K562 (cell line): ENCODE measurements around the gene ABITRAM. TPM values are rescaled to one million over a fixed set of nuclear protein-coding genes. Genes with fewer than 3 reads are reported as not detected.

Source experiments
- ATAC-seq: fragments of 200-7000 bp; cut with Tn5 transposase; 3 replicates; pipeline ENCODE4 v1.9.1; 2020; ENCODE audit warnings: moderate library complexity
- BruUV-seq: library from RNA; stranded (reverse); fragments of 400-500 nt; replicated peaks from 2 replicates; lab custom pipeline; 2021; lab: Mats Ljungman, UMichigan
- CTCF ChIA-PET: fragments of 300-600 bp; formaldehyde crosslinking; extraction: SDS; loops from one replicate; lab custom pipeline; 2021; ENCODE audit warnings: low intra/inter-chr PET ratio; lab: Yijun Ruan, JAX
- POLR2A ChIA-PET: fragments of 300-600, 350-650 bp; sonication (Branson Sonifier 250); formaldehyde crosslinking; extraction: SDS; loops from one replicate; lab custom pipeline; 2021; ENCODE audit warnings: antibody characterized with exemption, inconsistent platforms; lab: Yijun Ruan, JAX
- DNase-seq, 4 experiments: peaks; one replicate each; pipeline versions ENCODE4 v3.0.0 to v3.0.0-alpha.2; 2011 to 2018; ENCODE audit warnings: low spot score in 3 of 4, mixed read lengths in 3 of 4; ENCODE audit errors: extremely low read depth in 1 of 4
- FAIRE-seq: peaks from 2 replicates; lab custom pipeline; 2011; peaks lifted over from hg19 to GRCh38; lab: Jason Lieb, UNC
- H2AFZ ChIP-seq: 2 replicates; pipeline ENCODE4 v1.6.0; 2011; ENCODE audit warnings: low read depth, low read length, control low read depth, inconsistent platforms
- H3K27ac ChIP-seq: fragments of 200-600 bp; 3 replicates; pipeline ENCODE4 v1.8.0; 2011; ENCODE audit warnings: low read depth, mild to moderate bottlenecking, control low read depth, inconsistent platforms, low read length, moderate library complexity, mixed read lengths; ENCODE audit errors: extremely low read depth
- H3K27me3 ChIP-seq, 2 experiments: fragments of 300-600 bp in 1 of 2; 2 replicates in 1 of 2; 3 replicates in 1 of 2; pipeline versions ENCODE4 v1.6.0 to v1.8.0; 2011; ENCODE audit warnings: inconsistent platforms in 2 of 2, low read length in 2 of 2, mild to moderate bottlenecking in 1 of 2, mixed read lengths in 1 of 2, moderate library complexity in 1 of 2; ENCODE audit not compliant: control insufficient read depth in 2 of 2, insufficient read depth in 2 of 2
- H3K36me3 ChIP-seq: fragments of 300-600 bp; 3 replicates; pipeline ENCODE4 v1.8.0; 2011; ENCODE audit warnings: mild to moderate bottlenecking, low read length, inconsistent platforms; ENCODE audit not compliant: control insufficient read depth, insufficient read depth
- H3K4me1 ChIP-seq, 2 experiments: fragments of 200-600 bp in 1 of 2; replicated peaks in 1 of 2; 2 replicates in 1 of 2; 3 replicates in 1 of 2; pipeline versions ENCODE4 v1.5.1 to v1.8.0; 2011; ENCODE audit warnings: inconsistent platforms in 2 of 2, low read length in 2 of 2, mild to moderate bottlenecking in 1 of 2, mixed read lengths in 1 of 2, moderate library complexity in 1 of 2; ENCODE audit not compliant: control insufficient read depth in 2 of 2, insufficient read depth in 2 of 2
- H3K4me2 ChIP-seq: 2 replicates; pipeline ENCODE4 v1.6.1; 2011; ENCODE audit warnings: low read length, control low read depth, inconsistent platforms, mixed read lengths; ENCODE audit not compliant: insufficient read depth
- H3K4me3 ChIP-seq: fragments of 200-600 bp; sonication (generic), shearing (Covaris generic); 2 replicates; pipeline ENCODE4 v1.5.1; 2016; ENCODE audit warnings: control low read depth, inconsistent platforms
- H3K79me2 ChIP-seq: fragments of 200-600 bp; 3 replicates; pipeline ENCODE4 v1.8.0; 2011; ENCODE audit warnings: low read length, inconsistent platforms; ENCODE audit not compliant: control insufficient read depth, insufficient read depth
- H3K9ac ChIP-seq, 2 experiments: 2 replicates each; pipeline versions ENCODE4 v1.6.0 to v1.6.1; 2011; ENCODE audit warnings: low read depth in 2 of 2, low read length in 2 of 2, control low read depth in 1 of 2, inconsistent platforms in 1 of 2, mild to moderate bottlenecking in 1 of 2, mixed read lengths in 1 of 2; ENCODE audit not compliant: insufficient read depth in 1 of 2
- H3K9me1 ChIP-seq: one replicate; pipeline ENCODE4 v1.6.0; 2011; ENCODE audit warnings: inconsistent platforms, mild to moderate bottlenecking, low read length, moderate library complexity; ENCODE audit not compliant: control insufficient read depth, insufficient read depth
- H3K9me3 ChIP-seq: replicated peaks from 2 replicates; pipeline ENCODE4 v1.5.1; 2011; ENCODE audit warnings: low read depth, low read length, inconsistent platforms; ENCODE audit not compliant: control insufficient read depth, insufficient read depth
- H4K20me1 ChIP-seq: replicated peaks from 2 replicates; pipeline ENCODE4 v1.6.1; 2011; ENCODE audit warnings: low read length, inconsistent platforms, mixed read lengths; ENCODE audit not compliant: control insufficient read depth, insufficient read depth
- ATF7 ChIP-seq: fragments of 450-650 bp; IDR thresholded peaks from 2 replicates; pipeline ENCODE4 v1.7.1; 2014; ENCODE audit warnings: mild to moderate bottlenecking, moderate library complexity
- ELK3 ChIP-seq: fragments of 450-650 bp; formaldehyde crosslinking; IDR thresholded peaks from 2 replicates; pipeline ENCODE4 v1.4.0; 2020; ENCODE audit warnings: mild to moderate bottlenecking
- ERF ChIP-seq: fragments of 450-650 bp; formaldehyde crosslinking; IDR thresholded peaks from 2 replicates; pipeline ENCODE4 v1.4.0; 2020; ENCODE audit warnings: mild to moderate bottlenecking, mixed read lengths
- FOXK2 ChIP-seq, 2 experiments: fragments of 450-650 bp; IDR thresholded peaks in 1 of 2; conservative IDR thresholded peaks in 1 of 2; 2 replicates each; pipeline ENCODE4 v1.6.1; 2016; ENCODE audit warnings: low read depth in 2 of 2, mild to moderate bottlenecking in 1 of 2
- RBM25 ChIP-seq: fragments of 200-400 bp; formaldehyde crosslinking; IDR thresholded peaks from 2 replicates; pipeline ENCODE4 v1.6.1; 2018; ENCODE audit warnings: low read length, low read depth, moderate library complexity; ENCODE audit not compliant: severe bottlenecking
- ZBTB11 ChIP-seq, 3 experiments: fragments of 200-800 bp in 1 of 3; fragments of 250-450 bp in 1 of 3; fragments of 450-650 bp in 1 of 3; sonication (Bioruptor Pico) in 1 of 3; sonication (Bioruptor generic) in 1 of 3; formaldehyde crosslinking in 1 of 3; IDR thresholded peaks; 2 replicates each; pipeline versions ENCODE4 v1.6.1 to v1.8.0; 2016 to 2022; ENCODE audit warnings: mild to moderate bottlenecking in 2 of 3, missing genetic modification characterization in 2 of 3, missing compliant biosample characterization in 1 of 3, moderate library complexity in 1 of 3
- ZNF232 ChIP-seq: sonication (generic); formaldehyde crosslinking; IDR thresholded peaks from 2 replicates; pipeline ENCODE4 v1.8.0; 2022; ENCODE audit warnings: mild to moderate bottlenecking, missing genetic modification reagents
- ZNF668 ChIP-seq: fragments of 250-450 bp; sonication (Bioruptor Pico); IDR thresholded peaks from 2 replicates; pipeline ENCODE4 v1.8.0; 2022; ENCODE audit warnings: mild to moderate bottlenecking, inconsistent platforms
- in situ Hi-C: fragments of 300-500 bp; cut with MboI; formaldehyde crosslinking; loops from 4 replicates; pipeline ENCODE4 v1.15.0; 2018; ENCODE audit warnings: inconsistent platforms, mixed read lengths
- intact Hi-C: fragments of 100-400 bp; cut with micrococcal nuclease; formaldehyde crosslinking; loops from 2 replicates; pipeline ENCODE4 v1.14.2; 2022
- polyA plus RNA-seq, 8 experiments: library from polyadenylated mRNA; depleted of rRNA in 4 of 8; stranded (reverse) in 5 of 8; unstranded in 3 of 8; fragments of >200 nt; fragmentation: Nextera tagmentation in 2 of 8; fragmentation: Illumina TruSeq in 1 of 8; extraction: Ambion mirVana in 2 of 8; extraction: Trizol in 1 of 8; gene quantifications; 2 replicates each; pipeline versions ENCODE4 v1.2.1 to v1.2.3, GENCODE V29; 2011 to 2014; ENCODE audit warnings: inconsistent platforms in 1 of 8, missing spikeins in 1 of 8
- total RNA-seq, 7 experiments: library from RNA; depleted of rRNA in 6 of 7; stranded (reverse); fragments of >200 nt in 6 of 7; fragmentation: Illumina TruSeq in 2 of 7; extraction: Trizol in 2 of 7; gene quantifications; 2 replicates each; pipeline versions ENCODE4 v1.2.1 to v1.2.3, GENCODE V29; 2011 to 2021; ENCODE audit warnings: low replicate concordance in 1 of 7

The ABITRAM gene
- total and polyA plus RNA-seq, 9 of the 15 experiments (the other 6 are each of a cell fraction or from before 2014, with no cell fraction given) = 8.9 to 47.6 (median 28.4) TPM

GRCh38 chr9:108910402-108910801 lies 23.8 kb upstream of the ABITRAM start:
- no peaks in the 10 kb centered on the region for H3K9me1 ChIP-seq
- in situ Hi-C loops (no loop called here), intact Hi-C loops (no loop called here)
- CTCF ChIA-PET = no interaction called here
- no peak overlapping the region for H3K9ac ChIP-seq
- no peak overlapping the region for H2AFZ ChIP-seq
- no peak overlapping the region for H3K27ac ChIP-seq
- FAIRE-seq (no peak), DNase-seq (no peak), ATAC-seq (no peak)
- no peaks in the 10 kb centered on the region for H3K9me3 ChIP-seq
- no TSS peak for BruUV-seq
- no peaks in the 10 kb centered on the region for H3K79me2 ChIP-seq
- peaks cover 80% of the 10 kb centered on the region for H3K36me3 ChIP-seq
- TF ChIP-seq ZNF232 (CRISPR knock-in tag) (no peak), ERF (CRISPR knock-in tag) (no peak), ZBTB11 (CRISPR knock-in tag; IDR thresholded peaks at IDR 0.05) (no peak), FOXK2 (conservative IDR thresholded peaks at IDR 0.05 in 1 of 2, IDR thresholded peaks at IDR 0.05 in 1 of 2; ENCODE audit: low read depth in 2 of 2) (no peak), RBM25 (no peak), ELK3 (CRISPR knock-in tag) (no peak), ATF7 (no peak), ZNF668 (CRISPR knock-in tag) (no peak)
- H3K4me2 ChIP-seq = no peak overlapping the region
- H3K4me1 ChIP-seq = no peaks in the 10 kb centered on the region
- H3K27me3 ChIP-seq = no peaks in the 10 kb centered on the region
- H3K4me3 ChIP-seq = no peak overlapping the region
- H4K20me1 ChIP-seq = no peaks in the 10 kb centered on the region
- POLR2A ChIA-PET = no interaction called here
